ENCODE data around the gene UBAP2.

UBAP2 gene

GRCh38 chr9:33923079-33923478 lies 125.6 kb downstream of the UBAP2 start:
- Histone ChIP-seq H3K27ac (no peak overlapping the region), H3K9me3 (no peaks in the 10 kb centered on the region), H3K4me3 (ENCODE audit: low read depth in 1 of 2, low read length in 1 of 2) (no peak overlapping the region), H3K4me1 (ENCODE audit: control insufficient read depth in 1 of 2, insufficient read depth in 1 of 2, low read depth in 1 of 2, low read length in 1 of 2) (no peaks in the 10 kb centered on the region), H3K27me3 (no peaks in the 10 kb centered on the region), H3K36me3 (peaks cover 91% of the 10 kb centered on the region)
- TF ChIP-seq, protein P1, sequence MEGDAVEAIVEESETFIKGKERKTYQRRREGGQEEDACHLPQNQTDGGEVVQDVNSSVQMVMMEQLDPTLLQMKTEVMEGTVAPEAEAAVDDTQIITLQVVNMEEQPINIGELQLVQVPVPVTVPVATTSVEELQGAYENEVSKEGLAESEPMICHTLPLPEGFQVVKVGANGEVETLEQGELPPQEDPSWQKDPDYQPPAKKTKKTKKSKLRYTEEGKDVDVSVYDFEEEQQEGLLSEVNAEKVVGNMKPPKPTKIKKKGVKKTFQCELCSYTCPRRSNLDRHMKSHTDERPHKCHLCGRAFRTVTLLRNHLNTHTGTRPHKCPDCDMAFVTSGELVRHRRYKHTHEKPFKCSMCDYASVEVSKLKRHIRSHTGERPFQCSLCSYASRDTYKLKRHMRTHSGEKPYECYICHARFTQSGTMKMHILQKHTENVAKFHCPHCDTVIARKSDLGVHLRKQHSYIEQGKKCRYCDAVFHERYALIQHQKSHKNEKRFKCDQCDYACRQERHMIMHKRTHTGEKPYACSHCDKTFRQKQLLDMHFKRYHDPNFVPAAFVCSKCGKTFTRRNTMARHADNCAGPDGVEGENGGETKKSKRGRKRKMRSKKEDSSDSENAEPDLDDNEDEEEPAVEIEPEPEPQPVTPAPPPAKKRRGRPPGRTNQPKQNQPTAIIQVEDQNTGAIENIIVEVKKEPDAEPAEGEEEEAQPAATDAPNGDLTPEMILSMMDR (IDR thresholded peaks at IDR 0.05), result no peak

DNA sequence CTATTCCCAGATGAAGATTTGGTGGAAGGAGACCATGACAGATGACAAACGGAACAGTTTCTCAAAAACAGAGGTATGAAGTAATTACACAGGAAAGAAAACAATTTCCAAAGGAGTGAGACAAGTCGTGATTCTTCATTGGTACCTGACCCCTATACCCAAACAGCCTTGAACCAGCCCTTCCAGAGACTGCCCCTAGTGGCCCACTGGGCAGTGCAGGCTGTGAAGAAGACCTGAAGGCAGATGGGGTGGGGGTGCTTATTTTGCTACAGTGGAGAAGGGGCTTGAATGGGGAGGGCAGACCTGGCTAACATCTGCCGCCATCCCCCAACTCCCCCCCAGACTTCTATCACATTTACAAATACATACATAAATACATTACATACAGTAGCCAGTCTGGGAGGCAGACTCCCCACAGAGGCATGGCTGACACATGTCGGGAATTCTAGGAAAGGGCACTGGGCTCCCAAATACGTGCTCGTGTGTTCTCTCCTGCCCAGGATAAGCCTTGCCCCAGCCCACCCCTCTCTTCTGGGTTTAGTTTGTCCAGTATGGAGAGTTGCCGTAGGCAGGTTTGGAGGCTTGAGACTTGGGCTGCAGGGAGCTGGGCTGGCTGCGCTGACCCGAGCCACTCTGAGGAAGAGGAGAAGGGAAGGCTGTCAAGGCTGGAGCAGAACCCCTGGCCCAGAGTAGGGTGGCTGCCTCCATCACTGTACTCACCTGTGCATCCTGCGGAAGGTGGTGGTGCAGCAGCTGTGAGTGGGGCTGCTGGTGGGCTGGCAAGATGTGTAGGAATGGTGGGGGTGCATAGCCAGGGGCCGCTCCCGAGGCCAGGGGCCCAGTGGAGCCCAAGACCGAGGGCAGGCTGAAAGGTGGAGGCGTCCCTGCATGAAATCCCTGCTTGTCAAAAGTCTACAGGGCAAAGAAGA lies 126.5 kb downstream of the UBAP2 start:
- no peak overlapping the region for H3K27ac ChIP-seq
- TF ChIP-seq, protein P1 (IDR thresholded peaks at IDR 0.05), result no peak
- no peak overlapping the region for H3K4me3 ChIP-seq (ENCODE audit: low read depth in 1 of 2, low read length in 1 of 2)
- no peaks in the 10 kb centered on the region for H3K4me1 ChIP-seq (ENCODE audit: control insufficient read depth in 1 of 2, insufficient read depth in 1 of 2, low read depth in 1 of 2, low read length in 1 of 2)
- H3K9me3 ChIP-seq, result no peaks in the 10 kb centered on the region
- H3K36me3 ChIP-seq, result peaks cover 91% of the 10 kb centered on the region
- H3K27me3 ChIP-seq, result no peaks in the 10 kb centered on the region

GRCh38 chr9:33919276-33919897 lies 129.3 kb downstream of the UBAP2 start:
- TF ChIP-seq, protein P1 (IDR thresholded peaks at IDR 0.05), result no peak
- H3K9me3 ChIP-seq, result no peaks in the 10 kb centered on the region
- H3K27me3 ChIP-seq, result no peaks in the 10 kb centered on the region
- H3K27ac ChIP-seq, result peak overlapping the region; percentile 19
- peaks cover 85% of the 10 kb centered on the region for H3K36me3 ChIP-seq
- no peaks in the 10 kb centered on the region for H3K4me1 ChIP-seq (ENCODE audit: control insufficient read depth in 1 of 2, insufficient read depth in 1 of 2, low read depth in 1 of 2, low read length in 1 of 2)
- no peak overlapping the region for H3K4me3 ChIP-seq (ENCODE audit: low read depth in 1 of 2, low read length in 1 of 2)

- H3K27me3 ChIP-seq, result no peaks in the 10 kb centered on the region
- H3K27ac ChIP-seq, result no peak overlapping the region
- no peaks in the 10 kb centered on the region for H3K4me1 ChIP-seq (ENCODE audit: control insufficient read depth in 1 of 2, insufficient read depth in 1 of 2, low read depth in 1 of 2, low read length in 1 of 2)
- peaks cover 85% of the 10 kb centered on the region for H3K36me3 ChIP-seq
- H3K9me3 ChIP-seq, result no peaks in the 10 kb centered on the region
- no peak overlapping the region for H3K4me3 ChIP-seq (ENCODE audit: low read depth in 1 of 2, low read length in 1 of 2)
- TF ChIP-seq, protein P1 (IDR thresholded peaks at IDR 0.05), result no peak
These were observed 131.7 kb downstream of the UBAP2 start for GRCh38 chr9:33917036-33917435.

DNA sequence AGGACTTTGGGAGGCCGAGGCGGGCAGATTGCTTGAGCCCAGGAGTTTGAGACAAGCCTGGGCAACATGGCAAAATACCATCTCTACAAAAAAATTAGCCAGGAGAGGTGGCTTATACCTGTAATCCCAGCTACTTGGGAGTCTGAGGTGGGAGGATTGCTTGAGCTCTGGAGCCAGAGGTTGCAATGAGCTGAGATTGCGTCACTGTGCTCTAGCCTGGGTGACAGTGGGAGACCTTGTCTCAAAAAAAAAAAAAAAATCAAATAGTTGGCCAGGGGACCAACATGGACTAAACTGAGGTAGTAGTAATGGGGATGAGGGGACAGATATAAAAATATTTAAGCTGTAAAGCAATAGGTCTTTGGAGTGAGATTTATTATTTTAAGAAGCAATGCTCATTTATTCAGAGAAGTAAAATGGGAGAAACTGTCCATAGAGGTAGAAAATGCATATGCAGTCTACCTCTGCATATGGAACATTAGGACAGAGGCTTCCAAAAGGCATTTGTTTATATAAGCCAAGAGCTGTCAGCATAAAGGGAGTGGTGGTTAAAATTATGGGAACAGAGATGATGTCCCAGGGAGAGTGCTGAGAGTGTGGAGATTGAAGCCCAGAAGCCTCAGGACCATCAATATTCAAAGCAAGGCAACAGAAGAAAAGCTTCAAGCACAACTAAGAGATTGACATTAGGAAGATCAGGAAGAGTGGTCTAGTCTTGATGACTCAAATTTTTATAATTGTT lies 133.6 kb downstream of the UBAP2 start:
- Histone ChIP-seq H3K9me3 (no peaks in the 10 kb centered on the region), H3K4me1 (ENCODE audit: control insufficient read depth in 1 of 2, insufficient read depth in 1 of 2, low read depth in 1 of 2, low read length in 1 of 2) (no peaks in the 10 kb centered on the region), H3K27ac (no peak overlapping the region), H3K27me3 (no peaks in the 10 kb centered on the region), H3K36me3 (peaks cover 82% of the 10 kb centered on the region), H3K4me3 (ENCODE audit: low read depth in 1 of 2, low read length in 1 of 2) (no peak overlapping the region)
- TF ChIP-seq, protein P1 (IDR thresholded peaks at IDR 0.05), result no peak

All from neutrophil (primary cell).